H1 (cell line): ENCODE results near the gene MORN5. TPM values are rescaled to one million over a fixed set of nuclear protein-coding genes. Genes with fewer than 3 reads are reported as not detected.

Experiments used
- CTCF ChIA-PET: fragments of 300-600 bp; sonication (Branson Sonifier 250); formaldehyde crosslinking; loops from one replicate; lab custom pipeline; 2021; ENCODE audit not compliant: partially characterized antibody; lab: Charles Lee
- POLR2A ChIA-PET: fragments of 300-600 bp; sonication (Branson Sonifier 250); formaldehyde crosslinking; loops from one replicate; lab custom pipeline; 2021; ENCODE audit warnings: inconsistent platforms; ENCODE audit not compliant: partially characterized antibody; lab: Charles Lee
- DNase-seq, 2 experiments: peaks; one replicate each; pipeline versions ENCODE4 v3.0.0 to v3.0.0-alpha.2; 2010 to 2022; ENCODE audit warnings: low spot score in 2 of 2, low read depth in 1 of 2, mixed read lengths in 1 of 2
- FAIRE-seq: peaks from 2 replicates; lab custom pipeline; 2011; peaks lifted over from hg19 to GRCh38; lab: Jason Lieb, UNC
- H2AFZ ChIP-seq: 2 replicates; pipeline ENCODE4 v1.8.1; 2012; ENCODE audit warnings: low read length, inconsistent platforms
- H2AK5ac ChIP-seq: 2 replicates; pipeline ENCODE4 v1.6.1; 2013; ENCODE audit warnings: low read depth, low read length
- H2BK120ac ChIP-seq: replicated peaks from 2 replicates; pipeline ENCODE3; 2013; ENCODE audit warnings: low read depth, low read length, inconsistent platforms
- H2BK12ac ChIP-seq: 2 replicates; pipeline ENCODE4 v1.6.1; 2013; ENCODE audit warnings: low read depth, low read length
- H2BK15ac ChIP-seq: 2 replicates; pipeline ENCODE4 v1.6.1; 2013; ENCODE audit warnings: low read length
- H2BK20ac ChIP-seq: 2 replicates; pipeline ENCODE4 v1.6.1; 2013; ENCODE audit warnings: low read length
- H2BK5ac ChIP-seq: 2 replicates; pipeline ENCODE4 v1.6.1; 2013; ENCODE audit warnings: low read depth, low read length
- H3K14ac ChIP-seq: 2 replicates; pipeline ENCODE4 v1.6.1; 2013; ENCODE audit warnings: inconsistent platforms; ENCODE audit not compliant: insufficient read length
- H3K18ac ChIP-seq: 2 replicates; pipeline ENCODE4 v1.6.1; 2013; ENCODE audit warnings: low read length; ENCODE audit errors: extremely low read depth
- H3K23ac ChIP-seq: 2 replicates; pipeline ENCODE4 v1.6.1; 2013; ENCODE audit warnings: inconsistent platforms; ENCODE audit not compliant: insufficient read length
- H3K23me2 ChIP-seq: 2 replicates; pipeline ENCODE4 v1.6.1; 2013; ENCODE audit warnings: low read depth, low read length
- H3K27ac ChIP-seq: 2 replicates; pipeline ENCODE4 v1.6.1; 2011; ENCODE audit warnings: low read depth, low read length, inconsistent platforms
- H3K27me3 ChIP-seq, 4 experiments: replicated peaks in 1 of 4; 1 replicate in 1 of 4; 2 replicates in 3 of 4; pipeline versions ENCODE4 v1.6.1 to v1.8.1; 2011 to 2013; ENCODE audit warnings: low read length in 3 of 4, mild to moderate bottlenecking in 3 of 4, inconsistent platforms in 2 of 4, mixed read lengths in 2 of 4, moderate library complexity in 1 of 4; ENCODE audit not compliant: control insufficient read depth in 3 of 4, insufficient read depth in 3 of 4; ENCODE audit errors: extremely low read depth in 1 of 4
- H3K36me3 ChIP-seq, 4 experiments: 2 replicates each; pipeline versions ENCODE4 v1.6.1 to v1.8.1; 2011 to 2013; ENCODE audit warnings: mild to moderate bottlenecking in 4 of 4, low read length in 3 of 4, moderate library complexity in 2 of 4, control low read depth in 1 of 4, inconsistent platforms in 1 of 4; ENCODE audit not compliant: insufficient read depth in 4 of 4, control insufficient read depth in 2 of 4
- H3K4ac ChIP-seq: replicated peaks from 2 replicates; pipeline ENCODE3; 2013; ENCODE audit warnings: low read length, low read depth, mixed read lengths, inconsistent platforms; ENCODE audit not compliant: insufficient read length
- H3K4me1 ChIP-seq, 4 experiments: replicated peaks in 1 of 4; 1 replicate in 1 of 4; 2 replicates in 3 of 4; pipeline versions ENCODE4 v1.6.1 to v1.8.1; 2011 to 2013; ENCODE audit warnings: low read length in 3 of 4, inconsistent platforms in 2 of 4, mixed read lengths in 1 of 4; ENCODE audit not compliant: insufficient read depth in 4 of 4, control insufficient read depth in 3 of 4
- H3K4me2 ChIP-seq, 2 experiments: 2 replicates each; pipeline versions ENCODE4 v1.6.1 to v1.8.1; 2011 to 2013; ENCODE audit warnings: low read depth in 2 of 2, low read length in 2 of 2, control low read depth in 1 of 2, inconsistent platforms in 1 of 2, mild to moderate bottlenecking in 1 of 2; ENCODE audit not compliant: insufficient read depth in 1 of 2
- H3K4me3 ChIP-seq, 4 experiments: fragments of 200-600, 300-600 bp in 1 of 4; sonication (generic), shearing (Covaris generic), sonication (Bioruptor Twin) in 1 of 4; 2 replicates each; pipeline versions ENCODE4 v1.5.1 to v1.8.1; 2011 to 2016; ENCODE audit warnings: low read length in 4 of 4, low read depth in 3 of 4, control low read depth in 2 of 4, inconsistent platforms in 2 of 4, mild to moderate bottlenecking in 2 of 4, mixed read lengths in 1 of 4, moderate library complexity in 1 of 4; ENCODE audit not compliant: insufficient read depth in 2 of 4; ENCODE audit errors: extremely low read depth in 1 of 4
- H3K56ac ChIP-seq: replicated peaks from 2 replicates; pipeline ENCODE3; 2013; ENCODE audit warnings: low read depth, mild to moderate bottlenecking, mixed read lengths, low read length, inconsistent platforms; ENCODE audit not compliant: insufficient read length
- H3K79me1 ChIP-seq: 2 replicates; pipeline ENCODE4 v1.6.1; 2013; ENCODE audit warnings: low read depth, low read length, control low read depth
- H3K79me2 ChIP-seq, 2 experiments: 2 replicates each; pipeline versions ENCODE4 v1.6.1 to v1.8.1; 2012 to 2013; ENCODE audit warnings: low read length in 2 of 2, mild to moderate bottlenecking in 2 of 2, inconsistent platforms in 1 of 2; ENCODE audit not compliant: insufficient read depth in 2 of 2, control insufficient read depth in 1 of 2
- H3K9ac ChIP-seq, 4 experiments: replicated peaks in 1 of 4; 1 replicate in 1 of 4; 2 replicates in 3 of 4; pipeline versions ENCODE4 v1.6.1 to v1.8.1; 2011 to 2013; ENCODE audit warnings: low read depth in 3 of 4, low read length in 3 of 4, control low read depth in 2 of 4, mild to moderate bottlenecking in 2 of 4, moderate library complexity in 2 of 4, inconsistent platforms in 1 of 4; ENCODE audit errors: extremely low read depth in 1 of 4
- H3K9me3 ChIP-seq, 2 experiments: 2 replicates each; pipeline versions ENCODE4 v1.6.1 to v1.8.1; 2012 to 2013; ENCODE audit warnings: mild to moderate bottlenecking in 2 of 2, moderate library complexity in 2 of 2, control low read depth in 1 of 2, inconsistent platforms in 1 of 2, low read depth in 1 of 2, low read length in 1 of 2, mixed read lengths in 1 of 2; ENCODE audit not compliant: insufficient read depth in 2 of 2
- H4K20me1 ChIP-seq, 2 experiments: replicated peaks in 1 of 2; 2 replicates each; pipeline versions ENCODE3 to v1.8.1; 2011 to 2013; ENCODE audit warnings: inconsistent platforms in 2 of 2, low read length in 2 of 2, mild to moderate bottlenecking in 1 of 2; ENCODE audit not compliant: insufficient read depth in 2 of 2, control insufficient read depth in 1 of 2
- H4K5ac ChIP-seq: 2 replicates; pipeline ENCODE4 v1.6.1; 2013; ENCODE audit warnings: low read length, low read depth, mixed read lengths, inconsistent platforms; ENCODE audit not compliant: insufficient read length
- H4K8ac ChIP-seq: 2 replicates; pipeline ENCODE4 v1.8.0; 2013; ENCODE audit warnings: mild to moderate bottlenecking, moderate library complexity, low read length, inconsistent platforms; ENCODE audit not compliant: insufficient read depth; ENCODE audit errors: extremely low read depth
- H4K91ac ChIP-seq: replicated peaks from 2 replicates; pipeline ENCODE3; 2013; ENCODE audit warnings: low read length, mixed read lengths, inconsistent platforms; ENCODE audit not compliant: insufficient read length
- ASH2L ChIP-seq: fragments of 200-600, 300-600 bp; sonication (generic); IDR thresholded peaks from one replicate; pipeline ENCODE4 v1.7.1; 2017; ENCODE audit warnings: low read length
- CREB1 ChIP-seq: IDR thresholded peaks from 2 replicates; pipeline ENCODE4 v1.6.1; 2012; ENCODE audit warnings: inconsistent platforms
- KDM1A ChIP-seq: fragments of 200-600, 300-600 bp; sonication (generic); IDR thresholded peaks from 2 replicates; pipeline ENCODE4 v1.7.1; 2016; ENCODE audit warnings: mild to moderate bottlenecking, low read length, borderline replicate concordance
- KDM4A ChIP-seq: IDR thresholded peaks from one replicate; pipeline ENCODE4 v1.7.1; 2012; ENCODE audit warnings: low read depth, mild to moderate bottlenecking, moderate library complexity, low read length, inconsistent platforms; ENCODE audit not compliant: severe bottlenecking
- POLR2AphosphoS5 ChIP-seq: IDR thresholded peaks from 2 replicates; pipeline ENCODE4 v1.6.1; 2011; ENCODE audit warnings: low read depth, low read length
- SIRT6 ChIP-seq: IDR thresholded peaks from one replicate; pipeline ENCODE4 v1.7.1; 2012; ENCODE audit warnings: low read length, inconsistent platforms
- SIX5 ChIP-seq: IDR thresholded peaks from 2 replicates; pipeline ENCODE4 v1.6.1; 2011; ENCODE audit warnings: mild to moderate bottlenecking, low read depth, low read length
- WGBS, 2 experiments: shearing (Covaris generic) in 1 of 2; methylation state at CpG; one replicate each; pipeline versions ENCODE4 v1.1.6 to v1.1.7; 2013 to 2015; ENCODE audit warnings: low lambda C conversion rate in 2 of 2, mixed read lengths in 2 of 2, inconsistent platforms in 1 of 2, low coverage in 1 of 2, missing lambda C conversion rate in 1 of 2; ENCODE audit not compliant: insufficient replicate concordance in 2 of 2, insufficient coverage in 1 of 2, insufficient read length in 1 of 2; ENCODE audit errors: extremely low coverage in 1 of 2, missing lambda C conversion rate in 1 of 2; 5-methylcytosine and 5-hydroxymethylcytosine counted together
- polyA plus RNA-seq, 7 experiments: library from polyadenylated mRNA; depleted of rRNA in 3 of 7; stranded (reverse) in 5 of 7; unstranded in 2 of 7; fragments of >200 nt in 5 of 7; fragments of 200-250 nt in 2 of 7; gene quantifications; 1 replicate in 5 of 7; 2 replicates in 1 of 7; 4 replicates in 1 of 7; pipeline versions ENCODE4 v1.2.1 to v1.2.3, GENCODE V29; 2011 to 2013; ENCODE audit warnings: missing spikeins in 2 of 7, mixed read lengths in 2 of 7
- total RNA-seq: library from RNA; stranded (reverse); fragmentation: NEBNext Ultra II Directional; extraction: Animal tissue kit (Norgen Biotek cat#: 25700); gene quantifications from 2 replicates; pipeline ENCODE4 v1.2.1, GENCODE V29; 2021

The MORN5 gene
- total and polyA plus RNA-seq, 2 of the 8 experiments (the other 6 are each of a cell fraction or from before 2014, with no cell fraction given) = not detected

DNA sequence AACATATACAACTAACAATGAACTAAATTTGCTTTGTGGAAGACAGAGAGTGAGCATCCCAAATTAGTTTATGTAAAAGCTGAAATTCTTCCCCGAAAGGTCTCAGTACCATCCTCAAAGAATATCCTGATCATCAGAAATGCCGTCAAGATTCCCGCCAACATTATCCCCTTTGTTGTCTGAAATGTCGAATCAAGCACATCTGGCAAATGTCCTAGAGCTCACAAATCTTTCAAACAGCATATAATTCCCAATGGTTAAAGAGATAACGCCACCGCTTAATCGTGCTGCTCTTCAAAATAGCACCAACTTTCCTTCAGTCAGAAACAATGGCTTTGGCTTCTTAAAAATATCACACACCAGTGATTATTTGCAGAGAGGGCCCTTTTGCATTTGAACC lies 23.8 kb downstream of the MORN5 start:
- DNase-seq (no peak), FAIRE-seq (no peak)
- Histone ChIP-seq H3K4ac (no peak overlapping the region), H2AK5ac (no peak overlapping the region), H3K79me2 (no peaks in the 10 kb centered on the region), H3K36me3 (no peaks in the 10 kb centered on the region), H4K8ac (no peak overlapping the region), H3K18ac (no peak overlapping the region), H3K56ac (no peak overlapping the region), H3K4me3 (no peak overlapping the region), H2BK15ac (no peak overlapping the region), H3K27ac (no peak overlapping the region), H2BK12ac (no peak overlapping the region), H3K23me2 (no peaks in the 10 kb centered on the region), H3K79me1 (no peaks in the 10 kb centered on the region), H3K27me3 (no peaks in the 10 kb centered on the region), H3K23ac (no peak overlapping the region), H3K14ac (no peak overlapping the region), H3K9me3 (no peaks in the 10 kb centered on the region), H4K20me1 (no peaks in the 10 kb centered on the region), H3K4me2 (no peak overlapping the region), H2BK5ac (no peak overlapping the region), H4K91ac (no peak overlapping the region), H3K9ac (no peak overlapping the region), H2AFZ (no peak overlapping the region), H2BK120ac (no peak overlapping the region), H4K5ac (no peak overlapping the region), H2BK20ac (no peak overlapping the region), H3K4me1 (no peaks in the 10 kb centered on the region; a peak in 1 of 7 replicates)
- ChIA-PET POLR2A (no interaction called here), CTCF (interaction anchor here (0.9 to 4.1 kb wide), 11 partner anchors 8 to 173 kb away, joined by 3 to 16 read pairs (median 6); partner anchors contain the start of gene NDUFA8)
- WGBS, 2 experiments = 85% methylated on average over 7 of the region's 7 CpGs; no CpG with 5 or more reads in 1 of the 2 experiments
- TF ChIP-seq POLR2AphosphoS5 = no peak
- no peak for TF ChIP-seq KDM4A
- TF ChIP-seq KDM1A = no peak
- TF ChIP-seq SIX5 = no peak
- no peak for TF ChIP-seq SIRT6
- TF ChIP-seq ASH2L = no peak
- TF ChIP-seq CREB1 = no peak
